CD4-positive, alpha-beta T cell (primary cell): ENCODE data around the gene LRRC70. TPM values are rescaled to one million over a fixed set of nuclear protein-coding genes. Genes with fewer than 3 reads are reported as not detected.

Experiments used
- ATAC-seq: fragments of 200-7000 bp; cut with Tn5 transposase; one replicate; pipeline ENCODE4 v1.10.0; 2022; ENCODE audit warnings: mild to moderate bottlenecking; ENCODE audit not compliant: poor library complexity
- CTCF ChIA-PET: fragments of 350-600 bp; sonication (Branson Sonifier 250); formaldehyde crosslinking; loops from one replicate; lab custom pipeline; 2021; ENCODE audit warnings: antibody characterized with exemption, inconsistent platforms; lab: Charles Lee
- POLR2A ChIA-PET: fragments of 350-600 bp; sonication (Branson Sonifier 250); formaldehyde crosslinking; loops from one replicate; lab custom pipeline; 2021; ENCODE audit warnings: antibody characterized with exemption, inconsistent platforms; lab: Charles Lee
- DNase-seq, 14 experiments: peaks; one replicate each; pipeline ENCODE4 v3.0.0-alpha.2; 2013 to 2020; ENCODE audit warnings: mixed read lengths in 2 of 14
- H3K27ac ChIP-seq, 2 donors: one replicate each; pipeline versions ENCODE4 v1.5.1 to v1.7.0; 2013; ENCODE audit warnings: low read length in 2 of 2, low read depth in 1 of 2, mild to moderate bottlenecking in 1 of 2
- H3K27me3 ChIP-seq, 2 experiments: 1 replicate in 1 of 2; 2 replicates in 1 of 2; pipeline versions ENCODE4 v1.6.1 to v1.7.0; 2013; ENCODE audit warnings: low read length in 2 of 2, control low read depth in 1 of 2, mild to moderate bottlenecking in 1 of 2, moderate library complexity in 1 of 2; ENCODE audit not compliant: insufficient read depth in 2 of 2, control insufficient read depth in 1 of 2
- H3K36me3 ChIP-seq: one replicate; pipeline ENCODE4 v1.6.1; 2013; ENCODE audit warnings: low read length, control low read depth; ENCODE audit not compliant: insufficient read depth
- H3K4me1 ChIP-seq: one replicate; pipeline ENCODE4 v1.6.1; 2013; ENCODE audit warnings: low read length, control low read depth; ENCODE audit not compliant: insufficient read depth
- H3K4me3 ChIP-seq: one replicate; pipeline ENCODE4 v1.5.1; 2013; ENCODE audit warnings: mild to moderate bottlenecking, low read length, moderate library complexity
- H3K9me3 ChIP-seq, 2 experiments: 1 replicate in 1 of 2; 2 replicates in 1 of 2; pipeline versions ENCODE4 v1.6.1 to v1.7.0; 2013; ENCODE audit warnings: low read length in 2 of 2, mild to moderate bottlenecking in 2 of 2, control low read depth in 1 of 2, moderate library complexity in 1 of 2; ENCODE audit not compliant: control insufficient read depth in 1 of 2, insufficient read depth in 1 of 2
- H3K27ac Mint-ChIP-seq: one replicate; pipeline ENCODE4 v1.8.0; 2020; ENCODE audit warnings: mixed read lengths
- H3K27me3 Mint-ChIP-seq: one replicate; pipeline ENCODE4 v1.8.0; 2021; ENCODE audit warnings: mixed read lengths
- H3K36me3 Mint-ChIP-seq: one replicate; pipeline ENCODE4 v1.8.0; 2021; ENCODE audit warnings: low read depth, mixed read lengths
- H3K4me1 Mint-ChIP-seq: one replicate; pipeline ENCODE4 v1.8.0; 2021; ENCODE audit warnings: low read depth, mixed read lengths
- H3K4me3 Mint-ChIP-seq: one replicate; pipeline ENCODE4 v1.8.0; 2020; ENCODE audit warnings: mild to moderate bottlenecking, mixed read lengths
- H3K9me3 Mint-ChIP-seq: one replicate; pipeline ENCODE4 v1.8.0; 2020; ENCODE audit warnings: mixed read lengths
- CTCF ChIP-seq: fragments of 200-600 bp; IDR thresholded peaks from one replicate; pipeline ENCODE4 v1.8.0; 2022; ENCODE audit warnings: antibody characterized with exemption, mild to moderate bottlenecking
- intact Hi-C, 2 experiments: fragments of 100-400 bp; cut with DNase I in 1 of 2; cut with micrococcal nuclease in 1 of 2; formaldehyde crosslinking; loops; one replicate each; pipeline versions ENCODE4 v1.15.1 to v1.9.0; 2023 to 2025; cut with DNase I, micrococcal nuclease
- total RNA-seq, 174 experiments: library from RNA in 2 of 174; stranded (reverse) in 2 of 174; gene quantifications; one replicate each; pipeline ENCODE4 v1.2.3 and lab custom pipeline; 2021 to 2026

The LRRC70 gene
- total RNA-seq, 2 experiments from 2014 or later: 6.1 to 7.3 TPM

GRCh38 chr5:62626534-62626933 is 47.9 kb downstream of the LRRC70 start:
- H3K4me1 ChIP-seq: no peaks in the 10 kb centered on the region
- ChIA-PET CTCF (no interaction called here), POLR2A (no interaction called here)
- H3K4me3 ChIP-seq: no peak overlapping the region
- ATAC-seq: no peak
- no peak overlapping the region for H3K27ac ChIP-seq
- TF ChIP-seq CTCF: no peak
- H3K9me3 ChIP-seq: no peaks in the 10 kb centered on the region
- DNase-seq: no peak
- Mint-ChIP-seq H3K4me3 (no peak overlapping the region), H3K27ac (no peak overlapping the region), H3K9me3 (no peaks in the 10 kb centered on the region), H3K4me1 (no peaks in the 10 kb centered on the region), H3K27me3 (no peaks in the 10 kb centered on the region), H3K36me3 (peaks cover 49% of the 10 kb centered on the region)
- H3K36me3 ChIP-seq: peaks cover 18% of the 10 kb centered on the region
- intact Hi-C loops: no loop called here
- no peaks in the 10 kb centered on the region for H3K27me3 ChIP-seq

DNA sequence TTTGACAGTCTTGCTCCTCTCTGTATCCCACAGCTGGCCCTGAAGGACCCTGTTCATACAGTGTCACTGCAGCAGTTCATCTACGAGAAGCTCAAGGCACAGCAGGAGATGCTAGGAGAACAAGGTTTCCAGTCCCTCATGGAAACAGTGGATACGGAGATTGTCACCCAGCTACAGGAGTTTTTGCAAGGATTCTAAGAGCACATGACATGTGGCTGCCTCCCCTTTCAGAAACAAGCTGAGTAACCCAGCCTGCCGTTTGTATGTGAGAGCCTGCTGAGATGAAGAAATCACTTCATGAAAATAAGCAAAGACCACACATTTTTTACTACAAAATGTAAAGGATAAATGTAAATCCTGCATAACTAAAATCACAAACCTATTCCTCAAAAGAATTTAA is 48.5 kb downstream of the LRRC70 start:
- Mint-ChIP-seq H3K4me3 (no peak overlapping the region), H3K27me3 (no peaks in the 10 kb centered on the region), H3K9me3 (no peaks in the 10 kb centered on the region), H3K27ac (no peak overlapping the region), H3K4me1 (no peaks in the 10 kb centered on the region), H3K36me3 (peaks cover 52% of the 10 kb centered on the region)
- CTCF ChIA-PET: interaction anchor here (1.2 kb wide), 1 partner anchor 22 kb away, joined by 3 read pairs; no protein-coding TSS in a partner anchor
- intact Hi-C loops: no loop called here
- Histone ChIP-seq H3K4me1 (no peaks in the 10 kb centered on the region), H3K4me3 (no peak overlapping the region), H3K27me3 (no peaks in the 10 kb centered on the region), H3K27ac (no peak overlapping the region), H3K36me3 (peaks cover 18% of the 10 kb centered on the region), H3K9me3 (no peaks in the 10 kb centered on the region)
- no peak for TF ChIP-seq CTCF
- ATAC-seq (no peak), DNase-seq (no peak)
- POLR2A ChIA-PET: interaction anchor here (0.7 kb wide), 1 partner anchor 22 kb away, joined by 3 read pairs; no protein-coding TSS in a partner anchor

DNA sequence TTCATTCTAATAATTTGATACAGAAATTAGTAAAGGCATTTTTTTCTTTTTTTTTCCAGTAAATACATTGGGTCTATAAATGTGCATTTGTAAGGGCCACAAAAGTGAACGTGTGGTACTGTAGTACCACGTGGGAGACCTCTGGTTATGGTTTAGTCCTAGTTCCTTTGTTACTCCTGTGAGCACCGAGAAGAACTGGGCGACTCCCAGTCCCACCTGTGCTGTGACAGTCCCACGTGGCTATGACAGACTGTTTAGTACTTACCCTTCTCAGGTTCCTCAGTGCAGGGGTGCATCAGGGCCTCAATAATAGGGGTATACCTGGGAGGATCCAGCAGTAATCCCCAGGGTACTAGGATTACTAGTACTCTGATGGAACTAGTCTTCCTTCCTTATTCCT is 49.3 kb downstream of the LRRC70 start:
- H3K4me1 Mint-ChIP-seq: no peaks in the 10 kb centered on the region
- CTCF ChIA-PET: interaction anchor here (1.2 kb wide), 1 partner anchor 21 kb away, joined by 3 read pairs; no protein-coding TSS in a partner anchor

More for the DNA sequence above, 49.3 kb downstream of the LRRC70 start:
- no peak for ATAC-seq
- H3K27me3 Mint-ChIP-seq: no peaks in the 10 kb centered on the region
- Histone ChIP-seq H3K36me3 (peaks cover 18% of the 10 kb centered on the region), H3K27ac (no peak overlapping the region), H3K9me3 (no peaks in the 10 kb centered on the region), H3K4me1 (no peaks in the 10 kb centered on the region), H3K4me3 (no peak overlapping the region), H3K27me3 (no peaks in the 10 kb centered on the region)
- intact Hi-C loops: no loop called here
- no peak for TF ChIP-seq CTCF
- no peak for DNase-seq
- POLR2A ChIA-PET: interaction anchor here (0.7 kb wide), 1 partner anchor 23 kb away, joined by 3 read pairs; no protein-coding TSS in a partner anchor
- H3K4me3 Mint-ChIP-seq: no peak overlapping the region
- H3K36me3 Mint-ChIP-seq: peaks cover 52% of the 10 kb centered on the region
- no peaks in the 10 kb centered on the region for H3K9me3 Mint-ChIP-seq
- H3K27ac Mint-ChIP-seq: no peak overlapping the region

Other genes starting within 250 kb of the LRRC70 start
- gene DIMT1, start 174.9 kb upstream of the LRRC70 start, total RNA-seq: 10 to 100 TPM; 19.9 to 20.5 TPM
- gene IPO11, start 166.1 kb upstream of the LRRC70 start, total RNA-seq: 10 to 100 TPM; 15.1 to 16.1 TPM